HEK293 (cell line): ENCODE data around the gene YWHAG.

Experiments used
- CTCF ChIA-PET: fragments of 350-600 bp; formaldehyde crosslinking; extraction: SDS; loops from one replicate; lab custom pipeline; 2021; ENCODE audit warnings: antibody characterized with exemption; lab: Yijun Ruan, JAX
- POLR2A ChIA-PET: fragments of 300-600 bp; formaldehyde crosslinking; extraction: SDS; loops from one replicate; lab custom pipeline; 2020; ENCODE audit warnings: antibody characterized with exemption, inconsistent platforms; lab: Yijun Ruan, JAX
- H3K27ac ChIP-seq: fragments of 200-500 bp; sonication (Bioruptor generic); 2 replicates; pipeline ENCODE4 v1.5.1; 2014; ENCODE audit warnings: low read depth, low read length, control low read depth, inconsistent platforms; ENCODE audit errors: extremely low read depth
- H3K36me3 ChIP-seq, 2 experiments: fragments of 200-500 bp in 1 of 2; sonication (Bioruptor generic) in 1 of 2; 1 replicate in 1 of 2; 2 replicates in 1 of 2; pipeline ENCODE4 v1.5.1; 2014 to 2017; ENCODE audit warnings: inconsistent platforms in 2 of 2, low read length in 2 of 2; ENCODE audit not compliant: control insufficient read depth in 2 of 2, insufficient read depth in 1 of 2
- H3K4me1 ChIP-seq: fragments of 200-500 bp; sonication (Bioruptor generic); 2 replicates; pipeline ENCODE4 v1.5.1; 2014; ENCODE audit warnings: mild to moderate bottlenecking, low read length, inconsistent platforms; ENCODE audit not compliant: control insufficient read depth, insufficient read depth
- H3K4me3 ChIP-seq: 2 replicates; pipeline ENCODE4 v1.5.1; 2011; ENCODE audit warnings: low read depth, mild to moderate bottlenecking, control low read depth, low read length, moderate library complexity
- H3K9me3 ChIP-seq: fragments of 200-500 bp; sonication (Bioruptor generic); 2 replicates; pipeline ENCODE4 v1.5.1; 2014; ENCODE audit warnings: low read depth, low read length, inconsistent platforms; ENCODE audit not compliant: control insufficient read depth, insufficient read depth
- HOXD13 ChIP-seq: sonication (generic); formaldehyde crosslinking; IDR thresholded peaks from 2 replicates; pipeline ENCODE4 v1.8.0; 2022; ENCODE audit warnings: missing genetic modification reagents, borderline replicate concordance
- KLF17 ChIP-seq: fragments of 450-650 bp; formaldehyde crosslinking; IDR thresholded peaks from 2 replicates; pipeline ENCODE4 v1.5.1; 2016; ENCODE audit warnings: missing biosample characterization, missing genetic modification characterization
- PRDM10 ChIP-seq: fragments of 450-650 bp; formaldehyde crosslinking; IDR thresholded peaks from 2 replicates; pipeline ENCODE4 v1.5.1; 2016; ENCODE audit warnings: missing biosample characterization, missing genetic modification characterization
- SCRT1 ChIP-seq: fragments of 450-650 bp; formaldehyde crosslinking; IDR thresholded peaks from 2 replicates; pipeline ENCODE4 v1.5.1; 2016; ENCODE audit warnings: missing biosample characterization, missing genetic modification characterization, borderline replicate concordance
- SP7 ChIP-seq: fragments of 450-650 bp; formaldehyde crosslinking; IDR thresholded peaks from 2 replicates; pipeline ENCODE4 v1.5.1; 2016; ENCODE audit warnings: missing biosample characterization, missing genetic modification characterization
- ZBTB11 ChIP-seq: fragments of 450-650 bp; formaldehyde crosslinking; conservative IDR thresholded peaks from 2 replicates; pipeline ENCODE4 v1.5.1; 2016; ENCODE audit warnings: low read depth, missing biosample characterization, missing genetic modification characterization
- ZBTB8A ChIP-seq: fragments of 450-650 bp; formaldehyde crosslinking; IDR thresholded peaks from 2 replicates; pipeline ENCODE4 v1.5.1; 2016; ENCODE audit warnings: missing biosample characterization, missing genetic modification characterization
- ZNF112 ChIP-seq: fragments of 450-650 bp; formaldehyde crosslinking; IDR thresholded peaks from 2 replicates; pipeline ENCODE4 v1.5.0; 2017; ENCODE audit warnings: missing biosample characterization, missing genetic modification characterization
- ZNF175 ChIP-seq: fragments of 450-650 bp; formaldehyde crosslinking; IDR thresholded peaks from 2 replicates; pipeline ENCODE4 v1.5.1; 2016; ENCODE audit warnings: missing biosample characterization, missing genetic modification characterization
- ZNF311 ChIP-seq: fragments of 450-650 bp; formaldehyde crosslinking; IDR thresholded peaks from 2 replicates; pipeline ENCODE4 v1.5.1; 2017; ENCODE audit warnings: missing biosample characterization, missing genetic modification characterization, borderline replicate concordance
- ZNF335 ChIP-seq: fragments of 450-650 bp; formaldehyde crosslinking; conservative IDR thresholded peaks from 2 replicates; pipeline ENCODE4 v1.5.1; 2016; ENCODE audit warnings: missing biosample characterization, missing genetic modification characterization
- ZNF548 ChIP-seq: fragments of 450-650 bp; formaldehyde crosslinking; IDR thresholded peaks from 2 replicates; pipeline ENCODE4 v1.5.1; 2016; ENCODE audit warnings: missing biosample characterization, missing genetic modification characterization
- ZNF670 ChIP-seq: fragments of 450-650 bp; formaldehyde crosslinking; IDR thresholded peaks from 2 replicates; pipeline ENCODE4 v1.5.1; 2016; ENCODE audit warnings: missing biosample characterization, missing genetic modification characterization, low read depth
- ZNF747 ChIP-seq: fragments of 450-650 bp; formaldehyde crosslinking; IDR thresholded peaks from 2 replicates; pipeline ENCODE4 v1.5.1; 2016; ENCODE audit warnings: missing biosample characterization, missing genetic modification characterization
- ZNF785 ChIP-seq: fragments of 450-650 bp; formaldehyde crosslinking; IDR thresholded peaks from 2 replicates; pipeline ENCODE4 v1.5.1; 2016; ENCODE audit warnings: missing biosample characterization, missing genetic modification characterization
- TF ChIP-seq, protein P1 (sequence below): fragments of 450-650 bp; formaldehyde crosslinking; IDR thresholded peaks from 2 replicates; pipeline ENCODE4 v1.5.1; 2016; ENCODE audit warnings: missing biosample characterization, missing genetic modification characterization, borderline replicate concordance
- TF ChIP-seq, protein P2 (sequence below): fragments of 450-650 bp; formaldehyde crosslinking; optimal IDR thresholded peaks from 2 replicates; pipeline ENCODE3; 2016; ENCODE audit warnings: missing biosample characterization, mild to moderate bottlenecking, missing genetic modification characterization

Gene YWHAG

DNA sequence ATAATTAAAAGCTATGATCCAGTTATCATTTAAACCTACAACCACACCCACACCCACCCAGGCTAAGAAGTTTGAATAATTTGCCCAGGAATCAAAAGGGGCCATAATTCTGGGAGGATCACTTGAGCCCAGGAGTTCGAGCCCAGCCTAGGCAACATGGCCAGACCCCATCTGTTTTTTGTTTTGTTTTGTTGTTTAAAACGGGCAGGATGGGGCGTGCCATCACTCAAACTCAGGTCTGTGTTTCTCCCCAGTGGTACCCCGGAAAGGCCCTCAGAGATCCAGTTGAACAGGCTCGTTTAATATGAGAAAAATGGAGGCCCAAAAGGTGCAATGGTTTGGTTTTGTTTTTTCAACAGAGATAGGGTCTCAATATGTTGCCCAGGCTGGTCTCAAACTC, 33.0 kb downstream of the YWHAG start (continued):
- TF ChIP-seq, protein P1, sequence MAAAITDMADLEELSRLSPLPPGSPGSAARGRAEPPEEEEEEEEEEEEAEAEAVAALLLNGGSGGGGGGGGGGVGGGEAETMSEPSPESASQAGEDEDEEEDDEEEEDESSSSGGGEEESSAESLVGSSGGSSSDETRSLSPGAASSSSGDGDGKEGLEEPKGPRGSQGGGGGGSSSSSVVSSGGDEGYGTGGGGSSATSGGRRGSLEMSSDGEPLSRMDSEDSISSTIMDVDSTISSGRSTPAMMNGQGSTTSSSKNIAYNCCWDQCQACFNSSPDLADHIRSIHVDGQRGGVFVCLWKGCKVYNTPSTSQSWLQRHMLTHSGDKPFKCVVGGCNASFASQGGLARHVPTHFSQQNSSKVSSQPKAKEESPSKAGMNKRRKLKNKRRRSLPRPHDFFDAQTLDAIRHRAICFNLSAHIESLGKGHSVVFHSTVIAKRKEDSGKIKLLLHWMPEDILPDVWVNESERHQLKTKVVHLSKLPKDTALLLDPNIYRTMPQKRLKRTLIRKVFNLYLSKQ = no peak
- no peak for TF ChIP-seq HOXD13 (CRISPR knock-in tag)
- no peak for TF ChIP-seq ZNF311 (tag by site-specific recombination)
- TF ChIP-seq ZNF548 (tag by site-specific recombination) = no peak
- no peak for TF ChIP-seq ZNF785 (tag by site-specific recombination)
- TF ChIP-seq ZNF747 = no peak
- TF ChIP-seq ZNF112 (tag by site-specific recombination) = no peak
- no peak for TF ChIP-seq ZBTB11 (tag by site-specific recombination)

- H3K9me3 ChIP-seq = no peaks in the 10 kb centered on the region
- CTCF ChIA-PET = interaction anchor here (0.5 kb wide), 1 partner anchor 23 kb away, joined by 3 read pairs; no protein-coding TSS in a partner anchor
- TF ChIP-seq SCRT1 (tag by site-specific recombination) = no peak
- TF ChIP-seq, all 188 proteins: peak for 0
- peaks cover 20 to 39% of the 10 kb centered on the region in 2 experiments for H3K36me3 ChIP-seq
- H3K4me3 ChIP-seq = no peak overlapping the region
- 0 out of 2 replicates have a peak, but pooled peaks cover 5% of the 10 kb centered on the region for H3K4me1 ChIP-seq
- POLR2A ChIA-PET = no interaction called here
- H3K27ac ChIP-seq = no peak overlapping the region
Observed at GRCh38 chr7:76325092-76325491, 33.7 kb downstream of the YWHAG start.

DNA sequence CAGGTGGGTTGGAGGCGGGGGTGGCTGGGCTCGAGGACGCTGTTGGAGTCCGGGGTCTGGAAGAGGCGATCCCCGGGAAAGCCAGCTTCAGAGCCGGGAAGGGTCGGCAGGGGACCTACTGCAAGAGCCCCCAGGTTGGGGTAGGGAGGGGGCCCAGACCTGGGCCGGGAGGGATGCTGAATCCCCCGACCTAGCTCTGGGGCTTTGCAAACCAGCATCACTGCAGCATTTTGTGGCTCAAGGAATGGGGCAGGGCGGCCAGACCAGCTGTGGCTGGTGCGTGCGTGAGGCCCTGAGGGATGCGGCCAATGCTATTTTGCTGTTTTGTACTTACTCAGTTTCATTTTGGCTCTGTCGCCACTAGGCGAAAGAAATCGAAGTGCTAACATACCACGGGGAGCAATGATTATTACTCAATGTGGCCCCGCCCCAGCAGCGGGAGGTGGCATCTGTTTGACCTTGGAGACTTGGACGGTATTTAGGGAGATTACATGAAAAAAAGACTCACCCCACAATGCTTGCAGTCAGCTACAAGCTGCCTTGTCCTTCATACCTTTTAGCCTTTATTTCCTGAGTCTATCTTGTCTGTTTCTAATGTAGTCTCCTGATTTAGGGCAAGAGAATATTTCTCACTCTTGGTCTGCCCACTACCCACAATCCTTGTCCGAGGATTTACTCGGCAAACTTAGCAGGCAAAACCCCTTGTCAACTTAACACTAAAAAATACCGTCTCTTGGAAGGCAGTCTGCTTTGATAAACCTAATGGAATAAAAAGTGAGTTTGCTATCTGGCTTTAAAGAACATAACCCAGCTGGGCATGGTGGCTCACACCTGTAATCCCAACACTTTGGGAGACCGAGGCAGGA, 40.1 kb downstream of the YWHAG start:
- peaks cover 5% of the 10 kb centered on the region; the same call in 1 of the 2 replicates for H3K4me1 ChIP-seq
- H3K36me3 ChIP-seq = no peaks in the 10 kb centered on the region; a peak in 1 of 3 replicates
- CTCF ChIA-PET = interaction anchor here (0.9 to 2.1 kb wide), 4 partner anchors 39 to 140 kb away, joined by 3 to 7 read pairs (median 4); no protein-coding TSS in a partner anchor
- H3K4me3 ChIP-seq = peak overlapping the region; percentile 55
- peak overlapping the region; percentile 61 for H3K27ac ChIP-seq
- POLR2A ChIA-PET = interaction anchor here (0.6 to 2.3 kb wide), 16 partner anchors 9 to 403 kb away, joined by 3 to 24 read pairs (median 4); partner anchors contain the start of gene YWHAG
- H3K9me3 ChIP-seq = no peaks in the 10 kb centered on the region
- TF ChIP-seq KLF17 (0 out of 2 replicates have a peak, but pooled peaks have one; percentile 2), ZBTB8A (tag by site-specific recombination) (peak; percentile 49), ZNF175 (tag by site-specific recombination) (no peak), ZNF335 (tag by site-specific recombination) (peak; percentile 69; the same call in 1 of the 2 replicates), SP7 (tag by site-specific recombination) (0 out of 2 replicates have a peak, but pooled peaks have one; percentile 27), ZNF670 (tag by site-specific recombination) (no peak), PRDM10 (tag by site-specific recombination) (peak; percentile 75)
- TF ChIP-seq, protein P2, sequence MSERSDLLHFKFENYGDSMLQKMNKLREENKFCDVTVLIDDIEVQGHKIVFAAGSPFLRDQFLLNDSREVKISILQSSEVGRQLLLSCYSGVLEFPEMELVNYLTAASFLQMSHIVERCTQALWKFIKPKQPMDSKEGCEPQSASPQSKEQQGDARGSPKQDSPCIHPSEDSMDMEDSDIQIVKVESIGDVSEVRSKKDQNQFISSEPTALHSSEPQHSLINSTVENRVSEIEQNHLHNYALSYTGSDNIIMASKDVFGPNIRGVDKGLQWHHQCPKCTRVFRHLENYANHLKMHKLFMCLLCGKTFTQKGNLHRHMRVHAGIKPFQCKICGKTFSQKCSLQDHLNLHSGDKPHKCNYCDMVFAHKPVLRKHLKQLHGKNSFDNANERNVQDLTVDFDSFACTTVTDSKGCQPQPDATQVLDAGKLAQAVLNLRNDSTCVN (tag by site-specific recombination) = peak; percentile 27
